ENCODE results near the gene C2CD4C. TPM values are rescaled to one million over a fixed set of nuclear protein-coding genes. Genes with fewer than 3 reads are reported as not detected.

C2CD4C gene
- total RNA-seq, 1 donor from 2014 or later: 6.7 TPM

- Mint-ChIP-seq H3K4me3 (no peak overlapping the region), H3K9me3 (no peaks in the 10 kb centered on the region), H3K36me3 (ENCODE audit: low read depth) (no peaks in the 10 kb centered on the region), H3K27ac (ENCODE audit: unreplicated experiment) (no peak overlapping the region), H3K27me3 (ENCODE audit: low read depth) (no peaks in the 10 kb centered on the region), H3K4me1 (peaks cover 14% of the 10 kb centered on the region)
- no peak for DNase-seq (ENCODE audit: low read depth, low spot score)
- TF ChIP-seq CTCF (conservative IDR thresholded peaks at IDR 0.05): no peak
These were observed 13.4 kb upstream of the C2CD4C start for GRCh38 chr19:422213-422916.

- Mint-ChIP-seq H3K27ac (ENCODE audit: unreplicated experiment) (no peak overlapping the region), H3K36me3 (ENCODE audit: low read depth) (no peaks in the 10 kb centered on the region), H3K9me3 (no peaks in the 10 kb centered on the region), H3K4me1 (peaks cover 17% of the 10 kb centered on the region), H3K4me3 (no peak overlapping the region), H3K27me3 (ENCODE audit: low read depth) (no peaks in the 10 kb centered on the region)
- TF ChIP-seq CTCF (conservative IDR thresholded peaks at IDR 0.05): no peak
- no peak for DNase-seq (ENCODE audit: low read depth, low spot score)
These were observed 11.0 kb upstream of the C2CD4C start for GRCh38 chr19:419721-420515.

- peaks cover 17% of the 10 kb centered on the region for H3K4me1 Mint-ChIP-seq
- no peaks in the 10 kb centered on the region for H3K9me3 Mint-ChIP-seq
- TF ChIP-seq CTCF (conservative IDR thresholded peaks at IDR 0.05): no peak
- no peak overlapping the region for H3K27ac Mint-ChIP-seq (ENCODE audit: unreplicated experiment)
- no peaks in the 10 kb centered on the region for H3K36me3 Mint-ChIP-seq (ENCODE audit: low read depth)
- no peak for DNase-seq (ENCODE audit: low read depth, low spot score)
- no peak overlapping the region for H3K4me3 Mint-ChIP-seq
- H3K27me3 Mint-ChIP-seq (ENCODE audit: low read depth): no peaks in the 10 kb centered on the region
These were observed 10.1 kb upstream of the C2CD4C start for GRCh38 chr19:418761-419671.

- H3K27me3 Mint-ChIP-seq (ENCODE audit: low read depth): peaks cover 3% of the 10 kb centered on the region
- no peaks in the 10 kb centered on the region for H3K9me3 Mint-ChIP-seq
- H3K27ac Mint-ChIP-seq (ENCODE audit: unreplicated experiment): no peak overlapping the region
- TF ChIP-seq CTCF (conservative IDR thresholded peaks at IDR 0.05): no peak
- H3K36me3 Mint-ChIP-seq (ENCODE audit: low read depth): no peaks in the 10 kb centered on the region
- no peak overlapping the region for H3K4me3 Mint-ChIP-seq
- peaks cover 14% of the 10 kb centered on the region for H3K4me1 Mint-ChIP-seq
- DNase-seq (ENCODE audit: low read depth, low spot score): no peak
These were observed 7.5 kb upstream of the C2CD4C start for GRCh38 chr19:416416-416815.

GRCh38 chr19:415292-415691 lies 6.3 kb upstream of the C2CD4C start:
- H3K4me1 Mint-ChIP-seq: peaks cover 14% of the 10 kb centered on the region
- H3K4me3 Mint-ChIP-seq: no peak overlapping the region
- TF ChIP-seq CTCF (conservative IDR thresholded peaks at IDR 0.05): no peak
- no peaks in the 10 kb centered on the region for H3K36me3 Mint-ChIP-seq (ENCODE audit: low read depth)
- H3K27ac Mint-ChIP-seq (ENCODE audit: unreplicated experiment): no peak overlapping the region
- no peaks in the 10 kb centered on the region for H3K9me3 Mint-ChIP-seq
- no peak for DNase-seq (ENCODE audit: low read depth, low spot score)
- peaks cover 4% of the 10 kb centered on the region for H3K27me3 Mint-ChIP-seq (ENCODE audit: low read depth)
